Stimulated activated effector memory CD8-positive, alpha-beta T cell treated with anti-CD3 and anti-CD28 coated beads, Interleukin-12 subunit alpha, Interleukin-12 subunit beta, amount 100 ng/mL, for 72 hours (primary cell): Measurements from ENCODE around the gene FTCD.
"Not testable (repeated sequence)": the region's sequence is repeated elsewhere in the genome, so short reads cannot be mapped to it uniquely, and the experiment has no call there.

Source experiments
- ATAC-seq: fragments of 150-1000 bp; cut with Tn5 transposase; 2 replicates; pipeline ENCODE4 v1.10.0; 2021
- DNase-seq, 2 donors: peaks; one replicate each; pipeline ENCODE4 v3.0.0; 2021 to 2022; ENCODE audit warnings: low spot score in 2 of 2
- H3K27ac Mint-ChIP-seq: one replicate; pipeline ENCODE4 v1.8.0; 2022; ENCODE audit warnings: mild to moderate bottlenecking, mixed read lengths
- H3K36me3 Mint-ChIP-seq: one replicate; pipeline ENCODE4 v1.8.0; 2022; ENCODE audit warnings: mild to moderate bottlenecking, mixed read lengths
- H3K4me1 Mint-ChIP-seq: one replicate; pipeline ENCODE4 v1.8.0; 2022; ENCODE audit warnings: mixed read lengths
- H3K4me3 Mint-ChIP-seq: one replicate; pipeline ENCODE4 v1.8.0; 2022; ENCODE audit warnings: mild to moderate bottlenecking, mixed read lengths
- H3K9me3 Mint-ChIP-seq: one replicate; pipeline ENCODE4 v1.8.0; 2022; ENCODE audit warnings: mixed read lengths

Gene FTCD, protein sequence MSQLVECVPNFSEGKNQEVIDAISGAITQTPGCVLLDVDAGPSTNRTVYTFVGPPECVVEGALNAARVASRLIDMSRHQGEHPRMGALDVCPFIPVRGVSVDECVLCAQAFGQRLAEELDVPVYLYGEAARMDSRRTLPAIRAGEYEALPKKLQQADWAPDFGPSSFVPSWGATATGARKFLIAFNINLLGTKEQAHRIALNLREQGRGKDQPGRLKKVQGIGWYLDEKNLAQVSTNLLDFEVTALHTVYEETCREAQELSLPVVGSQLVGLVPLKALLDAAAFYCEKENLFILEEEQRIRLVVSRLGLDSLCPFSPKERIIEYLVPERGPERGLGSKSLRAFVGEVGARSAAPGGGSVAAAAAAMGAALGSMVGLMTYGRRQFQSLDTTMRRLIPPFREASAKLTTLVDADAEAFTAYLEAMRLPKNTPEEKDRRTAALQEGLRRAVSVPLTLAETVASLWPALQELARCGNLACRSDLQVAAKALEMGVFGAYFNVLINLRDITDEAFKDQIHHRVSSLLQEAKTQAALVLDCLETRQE

GRCh38 chr21:46155514-46156377 is at the start of gene FTCD:
Gene FTCD (minus strand): TSS chr21:46155579. CDS start chr21:46155523, 56 bp downstream.
- Mint-ChIP-seq H3K27ac (no peak within 1 kb of the TSS), H3K9me3 (no peaks in the 10 kb centered on the region), H3K4me1 (no peaks in the 10 kb centered on the region), H3K36me3 (no peaks in the 10 kb centered on the region), H3K4me3 (no peak within 1 kb of the TSS)
- ATAC-seq = no peak
- peak in 1 of 2 donors; percentile 42 for DNase-seq

- Mint-ChIP-seq H3K36me3 (peaks cover 34% of the 10 kb centered on the region), H3K4me1 (no peaks in the 10 kb centered on the region), H3K4me3 (no peak overlapping the region), H3K27ac (no peak overlapping the region), H3K9me3 (no peaks in the 10 kb centered on the region)
- no peak for ATAC-seq
- DNase-seq = no peak
Observed at GRCh38 chr21:46205166-46205565, 49.8 kb upstream of the FTCD start.

- Mint-ChIP-seq H3K27ac (peak overlapping the region; percentile 73), H3K9me3 (no peaks in the 10 kb centered on the region), H3K36me3 (peaks cover 47% of the 10 kb centered on the region), H3K4me3 (no peak overlapping the region), H3K4me1 (no peaks in the 10 kb centered on the region)
- no peak for ATAC-seq
- no peak for DNase-seq
Observed at GRCh38 chr21:46203203-46203600, 47.8 kb upstream of the FTCD start.

- H3K36me3 Mint-ChIP-seq = peaks cover 49% of the 10 kb centered on the region
- H3K9me3 Mint-ChIP-seq = no peaks in the 10 kb centered on the region
- no peak overlapping the region for H3K4me3 Mint-ChIP-seq
- ATAC-seq (no peak), DNase-seq (no peak)
- H3K27ac Mint-ChIP-seq = peak overlapping the region; percentile 73
- H3K4me1 Mint-ChIP-seq = no peaks in the 10 kb centered on the region
Observed at GRCh38 chr21:46202592-46203202, 47.3 kb upstream of the FTCD start.

DNA sequence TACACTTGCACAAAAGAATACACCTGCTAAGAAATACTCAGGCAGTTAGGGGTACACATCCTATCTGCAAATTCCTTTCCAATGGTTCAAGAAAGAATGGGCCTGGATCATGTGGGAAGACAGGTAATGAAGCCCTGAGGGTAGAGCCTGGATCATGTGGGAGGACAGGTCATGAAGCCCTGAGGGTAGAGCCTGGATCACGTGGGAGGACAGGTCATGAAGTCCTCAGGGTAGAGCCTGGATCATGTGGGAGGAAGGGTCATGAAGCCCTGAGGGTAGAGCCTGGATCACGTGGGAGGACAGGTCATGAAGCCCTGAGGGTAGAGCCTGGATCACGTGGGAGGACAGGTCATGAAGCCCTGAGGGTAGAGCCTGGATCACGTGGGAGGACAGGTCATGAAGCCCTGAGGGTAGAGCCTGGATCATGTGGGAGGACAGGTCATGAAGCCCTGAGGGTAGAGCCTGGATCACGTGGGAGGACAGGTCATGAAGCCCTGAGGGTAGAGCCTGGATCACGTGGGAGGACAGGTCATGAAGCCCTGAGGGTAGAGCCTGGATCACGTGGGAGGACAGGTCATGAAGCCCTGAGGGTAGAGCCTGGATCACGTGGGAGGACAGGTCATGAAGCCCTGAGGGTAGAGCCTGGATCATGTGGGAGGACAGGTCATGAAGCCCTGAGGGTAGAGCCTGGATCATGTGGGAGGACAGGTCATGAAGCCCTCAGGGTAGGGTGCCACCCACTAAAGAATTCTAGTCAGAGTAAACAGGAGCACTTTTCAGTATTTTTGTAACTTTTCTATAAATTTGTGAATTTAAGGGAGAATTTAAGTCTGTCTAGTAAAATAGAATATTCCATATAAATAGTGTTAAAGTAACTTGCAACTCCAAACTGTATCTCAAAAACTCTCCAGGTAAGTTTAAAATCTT is 45.8 kb upstream of the FTCD start:
- not testable (repeated sequence) for H3K4me1 Mint-ChIP-seq, H3K9me3 Mint-ChIP-seq, H3K4me3 Mint-ChIP-seq, ATAC-seq, DNase-seq
- Mint-ChIP-seq H3K36me3 (peaks cover 55% of the 10 kb centered on the region), H3K27ac (peak overlapping the region; percentile 43)

DNA sequence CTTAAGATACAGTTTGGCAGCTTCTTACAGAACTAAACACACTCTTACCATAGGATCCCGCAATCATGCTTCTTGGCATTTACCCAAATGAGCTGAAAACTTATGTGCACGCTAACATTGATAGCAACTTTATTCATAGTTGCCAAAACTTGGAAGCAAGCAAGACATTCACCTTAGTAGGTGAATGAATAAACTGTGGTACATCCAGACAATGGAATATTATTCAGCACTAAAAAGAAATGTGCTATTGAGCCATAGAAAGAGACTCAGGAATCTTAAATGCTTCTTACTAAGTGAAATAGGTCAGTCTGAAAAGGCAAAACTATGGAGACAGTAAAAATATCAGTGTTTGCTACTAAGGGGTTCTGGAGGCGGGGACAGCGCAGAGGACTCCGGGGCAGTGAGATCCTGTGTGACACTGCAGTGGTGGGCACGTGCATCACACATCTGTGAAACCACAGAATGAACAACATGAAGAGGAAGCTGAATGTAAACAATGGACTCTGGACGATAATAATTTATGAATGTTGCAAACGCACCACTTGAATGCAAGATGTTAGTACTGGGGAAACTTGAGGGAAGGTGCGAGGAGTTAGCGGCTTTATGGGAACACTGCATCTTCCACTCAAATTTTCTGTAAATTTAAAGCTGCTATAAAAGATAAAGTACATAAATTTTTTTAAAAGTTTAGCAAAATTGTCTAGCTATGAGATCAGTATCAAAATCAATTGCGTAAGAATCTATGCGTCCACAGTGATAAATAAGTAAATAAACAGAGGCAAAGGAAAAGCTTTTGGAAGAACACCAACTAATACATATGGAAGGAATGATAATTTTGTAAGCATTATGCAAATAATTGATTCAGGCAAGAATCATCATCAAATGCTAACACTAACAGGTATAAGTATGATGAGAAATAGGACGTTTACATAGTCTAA is 44.3 kb upstream of the FTCD start:
- DNase-seq = no peak
- Mint-ChIP-seq H3K27ac (no peak overlapping the region), H3K9me3 (no peaks in the 10 kb centered on the region), H3K36me3 (peaks cover 46% of the 10 kb centered on the region), H3K4me3 (no peak overlapping the region), H3K4me1 (no peaks in the 10 kb centered on the region)
- ATAC-seq = no peak

GRCh38 chr21:46196733-46197132 is 41.4 kb upstream of the FTCD start:
- Mint-ChIP-seq H3K4me3 (no peak overlapping the region), H3K9me3 (no peaks in the 10 kb centered on the region), H3K4me1 (no peaks in the 10 kb centered on the region), H3K36me3 (peaks cover 28% of the 10 kb centered on the region), H3K27ac (no peak overlapping the region)
- no peak for DNase-seq
- no peak for ATAC-seq

DNA sequence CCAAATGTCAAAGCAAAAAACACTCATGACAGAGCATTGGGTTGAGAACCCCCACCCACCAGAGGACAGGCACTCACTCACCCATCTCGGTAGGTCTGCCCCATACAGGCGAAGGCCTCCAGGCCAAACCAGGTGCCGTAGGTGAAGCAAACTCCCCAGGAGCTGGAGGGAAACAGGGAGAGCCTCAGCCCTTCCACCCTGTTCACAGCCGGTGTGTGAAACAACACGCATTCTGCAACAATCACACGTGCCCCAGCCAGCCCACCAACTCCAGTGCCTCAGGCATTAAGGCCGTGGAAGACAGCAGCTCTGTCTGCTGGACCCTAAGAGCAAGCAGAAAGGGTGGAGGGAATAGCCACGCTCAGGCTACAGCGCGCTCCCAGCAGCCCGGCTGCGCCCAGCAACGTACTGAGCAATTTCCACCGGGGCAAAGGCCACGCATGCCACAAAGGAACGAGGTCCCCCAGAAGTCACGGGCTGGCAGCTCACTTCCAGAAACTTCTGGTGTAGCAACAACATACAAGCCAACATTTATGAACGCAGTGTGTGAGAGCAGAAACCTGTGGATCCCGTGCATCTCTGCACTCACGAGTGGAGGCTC is 40.3 kb upstream of the FTCD start:
- no peak overlapping the region for H3K4me3 Mint-ChIP-seq
- H3K27ac Mint-ChIP-seq = no peak overlapping the region
- H3K9me3 Mint-ChIP-seq = no peaks in the 10 kb centered on the region
- H3K36me3 Mint-ChIP-seq = peaks cover 28% of the 10 kb centered on the region
- no peaks in the 10 kb centered on the region for H3K4me1 Mint-ChIP-seq
- no peak for ATAC-seq
- DNase-seq = no peak

DNA sequence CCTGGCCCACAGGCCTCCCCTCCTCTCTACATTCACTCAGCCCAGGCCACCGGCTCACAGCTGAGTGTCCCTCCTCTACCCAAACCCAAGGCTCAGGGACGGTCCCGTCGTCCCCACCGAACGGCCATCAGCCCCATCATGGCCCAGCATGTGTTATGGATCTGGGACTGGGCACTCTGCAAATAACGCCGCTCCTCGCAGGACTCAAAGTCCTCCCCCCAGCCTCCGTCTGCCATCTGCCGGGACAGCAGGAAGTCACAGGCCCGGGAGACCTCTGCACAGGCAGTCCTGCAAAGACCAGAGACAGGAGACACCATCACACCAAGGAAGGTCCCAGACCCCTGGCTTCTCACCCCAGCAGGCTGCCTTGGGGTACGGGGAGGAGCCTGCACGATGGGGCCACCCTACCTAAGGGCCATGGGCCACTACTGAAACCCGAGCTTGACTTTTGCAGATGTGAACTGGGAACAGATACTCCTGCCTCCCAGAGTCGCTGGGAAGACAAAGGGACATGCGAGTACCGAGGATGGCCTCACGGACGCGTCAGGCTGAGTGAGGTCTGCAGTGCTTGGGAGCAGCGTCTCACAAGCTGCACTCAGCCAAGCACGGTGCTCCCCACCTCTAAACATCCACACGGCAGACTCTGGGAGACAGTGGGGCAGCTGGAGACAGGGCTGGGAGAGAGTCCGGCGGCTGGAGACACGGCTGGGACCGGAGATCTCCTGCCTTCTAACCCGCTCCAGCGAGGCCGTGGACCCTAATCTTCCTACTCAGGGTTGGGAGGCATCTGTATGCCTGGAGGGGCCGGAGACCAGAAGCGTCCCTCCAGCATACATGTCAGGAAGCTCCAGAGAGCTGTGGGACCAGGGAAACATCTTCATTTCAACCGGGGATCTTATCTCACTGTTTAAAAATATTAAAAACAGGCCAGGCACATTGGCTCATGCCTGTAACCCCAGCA is 39.3 kb upstream of the FTCD start:
- no peak overlapping the region for H3K4me3 Mint-ChIP-seq
- no peak overlapping the region for H3K27ac Mint-ChIP-seq
- H3K4me1 Mint-ChIP-seq = no peaks in the 10 kb centered on the region
- H3K36me3 Mint-ChIP-seq = peaks cover 24% of the 10 kb centered on the region
- no peaks in the 10 kb centered on the region for H3K9me3 Mint-ChIP-seq
- DNase-seq = no peak
- ATAC-seq = no peak

DNA sequence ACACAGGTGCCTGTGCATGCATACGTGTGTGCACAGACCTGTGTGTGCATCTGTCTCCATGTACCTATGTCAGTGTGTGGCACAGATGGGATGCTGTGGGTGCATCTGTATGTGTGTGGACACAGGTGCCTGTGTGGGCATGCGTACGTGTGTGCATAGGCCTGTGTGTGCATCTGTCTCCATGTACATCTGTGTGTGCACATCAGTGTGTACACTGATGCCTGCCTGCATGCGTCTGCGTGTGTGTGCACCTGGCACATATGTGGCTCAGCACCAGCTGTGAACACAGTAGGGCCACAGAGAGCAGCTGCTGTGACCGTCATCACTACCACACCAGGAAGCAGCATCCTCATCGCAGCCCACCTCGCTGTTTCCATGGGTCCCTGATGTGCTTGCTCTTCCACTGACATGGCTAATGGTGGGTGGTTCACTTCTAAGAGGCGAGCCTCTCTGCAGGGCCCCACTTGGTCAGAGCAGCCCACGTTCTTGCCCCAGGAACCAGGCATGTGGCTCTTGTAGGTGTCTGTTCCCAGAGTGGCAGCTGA is 38.5 kb upstream of the FTCD start:
- H3K4me3 Mint-ChIP-seq = no peak overlapping the region
- no peak overlapping the region for H3K27ac Mint-ChIP-seq
- ATAC-seq = no peak
- no peaks in the 10 kb centered on the region for H3K9me3 Mint-ChIP-seq
- DNase-seq = no peak
- peaks cover 19% of the 10 kb centered on the region for H3K36me3 Mint-ChIP-seq
- H3K4me1 Mint-ChIP-seq = no peaks in the 10 kb centered on the region

- Mint-ChIP-seq H3K36me3 (peaks cover 12% of the 10 kb centered on the region), H3K9me3 (no peaks in the 10 kb centered on the region), H3K4me3 (no peak overlapping the region), H3K4me1 (no peaks in the 10 kb centered on the region), H3K27ac (no peak overlapping the region)
- ATAC-seq (no peak), DNase-seq (no peak)
Observed at GRCh38 chr21:46191686-46192575, 36.6 kb upstream of the FTCD start.
